IPS DF 6.9 (cell line): ENCODE results near the gene GPATCH11.

ENCODE experiments used
- DNase-seq: peaks from one replicate; pipeline ENCODE4 v3.0.0-alpha.2; 2013; ENCODE audit warnings: low read depth, low spot score
- H3K27ac ChIP-seq: one replicate; pipeline ENCODE4 v1.5.1; 2013; ENCODE audit warnings: low read length, control low read depth
- H3K27me3 ChIP-seq: 2 replicates; pipeline ENCODE4 v1.6.1; 2013; ENCODE audit warnings: mild to moderate bottlenecking, low read length; ENCODE audit not compliant: control insufficient read depth, insufficient read depth
- H3K36me3 ChIP-seq: 2 replicates; pipeline ENCODE4 v1.6.1; 2013; ENCODE audit warnings: low read length; ENCODE audit not compliant: control insufficient read depth, insufficient read depth
- H3K4me1 ChIP-seq: 2 replicates; pipeline ENCODE4 v1.6.1; 2013; ENCODE audit warnings: low read length; ENCODE audit not compliant: control insufficient read depth, insufficient read depth
- H3K4me3 ChIP-seq: 2 replicates; pipeline ENCODE4 v1.5.1; 2013; ENCODE audit warnings: mild to moderate bottlenecking, low read length
- H3K9me3 ChIP-seq: 2 replicates; pipeline ENCODE4 v1.6.1; 2013; ENCODE audit warnings: low read length, inconsistent platforms; ENCODE audit not compliant: control insufficient read depth, insufficient read depth
- WGBS: extraction: QIAGEN DNeasy Blood & Tissue Kit; methylation state at CpG from one replicate; pipeline ENCODE4 v1.1.7; 2013; ENCODE audit warnings: mixed read lengths, missing lambda C conversion rate; ENCODE audit not compliant: insufficient read length, insufficient coverage; 5-methylcytosine and 5-hydroxymethylcytosine counted together

GPATCH11 gene

DNA sequence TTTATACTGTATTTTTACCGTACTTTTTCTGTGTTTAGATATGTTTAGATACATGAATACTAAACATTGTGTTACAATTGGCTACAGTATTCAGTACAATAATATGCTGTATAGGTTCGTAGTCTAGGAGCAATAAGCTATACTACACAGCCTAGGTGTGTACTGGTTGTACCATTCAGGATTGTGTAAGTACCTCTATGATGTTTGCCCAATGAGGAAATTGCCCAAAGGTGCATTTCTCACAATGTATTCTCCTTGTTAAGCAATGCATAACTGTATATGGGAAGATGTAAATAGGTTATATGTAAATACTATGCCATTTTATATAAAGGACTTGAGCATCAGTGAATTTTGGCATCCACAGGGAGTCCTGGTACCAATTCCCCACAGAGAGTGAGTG lies 61.7 kb downstream of the GPATCH11 start:
- no peaks in the 10 kb centered on the region for H3K4me1 ChIP-seq
- peaks cover 4% of the 10 kb centered on the region; the same call in 1 of the 2 replicates for H3K36me3 ChIP-seq
- H3K27ac ChIP-seq: no peak overlapping the region
- DNase-seq: no peak
- no peaks in the 10 kb centered on the region for H3K27me3 ChIP-seq
- H3K4me3 ChIP-seq: no peak overlapping the region
- WGBS: no CpG with 5 or more reads among the region's 2 CpGs
- H3K9me3 ChIP-seq: no peaks in the 10 kb centered on the region

DNA sequence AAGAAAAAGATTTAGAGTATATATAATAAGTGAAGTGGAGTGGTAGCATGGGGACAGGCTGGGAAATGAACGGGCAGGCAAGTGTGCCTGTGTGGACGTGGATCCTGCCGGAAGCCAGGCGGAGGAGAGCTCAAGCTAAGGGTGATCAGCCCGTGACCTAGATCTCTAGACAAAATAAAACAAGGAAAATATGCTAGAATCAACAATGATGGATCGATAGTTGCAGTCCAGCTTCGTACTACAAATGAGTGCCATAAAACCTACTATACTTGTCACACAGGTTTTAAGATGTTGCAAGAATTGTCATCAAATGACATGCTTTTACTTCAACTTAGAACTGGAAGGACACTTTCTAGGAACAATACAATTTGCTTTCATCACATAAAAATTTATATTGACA lies 64.0 kb downstream of the GPATCH11 start:
- no peaks in the 10 kb centered on the region for H3K9me3 ChIP-seq
- H3K36me3 ChIP-seq: peaks cover 4% of the 10 kb centered on the region; the same call in 1 of the 2 replicates
- H3K4me3 ChIP-seq: no peak overlapping the region
- no peaks in the 10 kb centered on the region for H3K4me1 ChIP-seq
- WGBS: 100% methylated on average over 1 of the region's 7 CpGs
- no peak overlapping the region for H3K27ac ChIP-seq
- DNase-seq: no peak
- H3K27me3 ChIP-seq: no peaks in the 10 kb centered on the region
